CD4-positive, alpha-beta T cell (primary cell): ENCODE data around the gene CPEB1. TPM values are rescaled to one million over a fixed set of nuclear protein-coding genes. Genes with fewer than 3 reads are reported as not detected.

Source experiments
- ATAC-seq: fragments of 200-7000 bp; cut with Tn5 transposase; one replicate; pipeline ENCODE4 v1.10.0; 2022; ENCODE audit warnings: mild to moderate bottlenecking; ENCODE audit not compliant: poor library complexity
- CTCF ChIA-PET: fragments of 350-600 bp; sonication (Branson Sonifier 250); formaldehyde crosslinking; loops from one replicate; lab custom pipeline; 2021; ENCODE audit warnings: antibody characterized with exemption, inconsistent platforms; lab: Charles Lee
- POLR2A ChIA-PET: fragments of 350-600 bp; sonication (Branson Sonifier 250); formaldehyde crosslinking; loops from one replicate; lab custom pipeline; 2021; ENCODE audit warnings: antibody characterized with exemption, inconsistent platforms; lab: Charles Lee
- DNase-seq, 14 experiments: peaks; one replicate each; pipeline ENCODE4 v3.0.0-alpha.2; 2013 to 2020; ENCODE audit warnings: mixed read lengths in 2 of 14
- H3K27ac ChIP-seq, 2 donors: one replicate each; pipeline versions ENCODE4 v1.5.1 to v1.7.0; 2013; ENCODE audit warnings: low read length in 2 of 2, low read depth in 1 of 2, mild to moderate bottlenecking in 1 of 2
- H3K27me3 ChIP-seq, 2 experiments: 1 replicate in 1 of 2; 2 replicates in 1 of 2; pipeline versions ENCODE4 v1.6.1 to v1.7.0; 2013; ENCODE audit warnings: low read length in 2 of 2, control low read depth in 1 of 2, mild to moderate bottlenecking in 1 of 2, moderate library complexity in 1 of 2; ENCODE audit not compliant: insufficient read depth in 2 of 2, control insufficient read depth in 1 of 2
- H3K36me3 ChIP-seq: one replicate; pipeline ENCODE4 v1.6.1; 2013; ENCODE audit warnings: low read length, control low read depth; ENCODE audit not compliant: insufficient read depth
- H3K4me1 ChIP-seq: one replicate; pipeline ENCODE4 v1.6.1; 2013; ENCODE audit warnings: low read length, control low read depth; ENCODE audit not compliant: insufficient read depth
- H3K4me3 ChIP-seq: one replicate; pipeline ENCODE4 v1.5.1; 2013; ENCODE audit warnings: mild to moderate bottlenecking, low read length, moderate library complexity
- H3K9me3 ChIP-seq, 2 experiments: 1 replicate in 1 of 2; 2 replicates in 1 of 2; pipeline versions ENCODE4 v1.6.1 to v1.7.0; 2013; ENCODE audit warnings: low read length in 2 of 2, mild to moderate bottlenecking in 2 of 2, control low read depth in 1 of 2, moderate library complexity in 1 of 2; ENCODE audit not compliant: control insufficient read depth in 1 of 2, insufficient read depth in 1 of 2
- H3K27ac Mint-ChIP-seq: one replicate; pipeline ENCODE4 v1.8.0; 2020; ENCODE audit warnings: mixed read lengths
- H3K27me3 Mint-ChIP-seq: one replicate; pipeline ENCODE4 v1.8.0; 2021; ENCODE audit warnings: mixed read lengths
- H3K36me3 Mint-ChIP-seq: one replicate; pipeline ENCODE4 v1.8.0; 2021; ENCODE audit warnings: low read depth, mixed read lengths
- H3K4me1 Mint-ChIP-seq: one replicate; pipeline ENCODE4 v1.8.0; 2021; ENCODE audit warnings: low read depth, mixed read lengths
- H3K4me3 Mint-ChIP-seq: one replicate; pipeline ENCODE4 v1.8.0; 2020; ENCODE audit warnings: mild to moderate bottlenecking, mixed read lengths
- H3K9me3 Mint-ChIP-seq: one replicate; pipeline ENCODE4 v1.8.0; 2020; ENCODE audit warnings: mixed read lengths
- intact Hi-C, 2 experiments: fragments of 100-400 bp; cut with DNase I in 1 of 2; cut with micrococcal nuclease in 1 of 2; formaldehyde crosslinking; loops; one replicate each; pipeline versions ENCODE4 v1.15.1 to v1.9.0; 2023 to 2025; cut with DNase I, micrococcal nuclease
- total RNA-seq, 174 experiments: library from RNA in 2 of 174; stranded (reverse) in 2 of 174; gene quantifications; one replicate each; pipeline ENCODE4 v1.2.3 and lab custom pipeline; 2021 to 2026
- TF ChIP-seq, protein P1 (sequence below): fragments of 200-600 bp; IDR thresholded peaks from one replicate; pipeline ENCODE4 v1.8.0; 2022; ENCODE audit warnings: antibody characterized with exemption, mild to moderate bottlenecking

CPEB1 gene
- total RNA-seq, 2 experiments from 2014 or later: 0.19 to 0.61 TPM

- H3K9me3 ChIP-seq: peaks cover 0 to 20% of the 10 kb centered on the region in 2 experiments
- H3K4me1 ChIP-seq: peaks cover 18% of the 10 kb centered on the region
- no peak overlapping the region for H3K27ac ChIP-seq
- no peak overlapping the region for H3K4me3 ChIP-seq
- TF ChIP-seq, protein P1, sequence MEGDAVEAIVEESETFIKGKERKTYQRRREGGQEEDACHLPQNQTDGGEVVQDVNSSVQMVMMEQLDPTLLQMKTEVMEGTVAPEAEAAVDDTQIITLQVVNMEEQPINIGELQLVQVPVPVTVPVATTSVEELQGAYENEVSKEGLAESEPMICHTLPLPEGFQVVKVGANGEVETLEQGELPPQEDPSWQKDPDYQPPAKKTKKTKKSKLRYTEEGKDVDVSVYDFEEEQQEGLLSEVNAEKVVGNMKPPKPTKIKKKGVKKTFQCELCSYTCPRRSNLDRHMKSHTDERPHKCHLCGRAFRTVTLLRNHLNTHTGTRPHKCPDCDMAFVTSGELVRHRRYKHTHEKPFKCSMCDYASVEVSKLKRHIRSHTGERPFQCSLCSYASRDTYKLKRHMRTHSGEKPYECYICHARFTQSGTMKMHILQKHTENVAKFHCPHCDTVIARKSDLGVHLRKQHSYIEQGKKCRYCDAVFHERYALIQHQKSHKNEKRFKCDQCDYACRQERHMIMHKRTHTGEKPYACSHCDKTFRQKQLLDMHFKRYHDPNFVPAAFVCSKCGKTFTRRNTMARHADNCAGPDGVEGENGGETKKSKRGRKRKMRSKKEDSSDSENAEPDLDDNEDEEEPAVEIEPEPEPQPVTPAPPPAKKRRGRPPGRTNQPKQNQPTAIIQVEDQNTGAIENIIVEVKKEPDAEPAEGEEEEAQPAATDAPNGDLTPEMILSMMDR: no peak
- intact Hi-C loops: no loop called here
- H3K27ac Mint-ChIP-seq: no peak overlapping the region
- no peaks in the 10 kb centered on the region for H3K36me3 Mint-ChIP-seq
- no peaks in the 10 kb centered on the region for H3K9me3 Mint-ChIP-seq
- CTCF ChIA-PET: no interaction called here
- POLR2A ChIA-PET: interaction anchor here (0.6 kb wide), 1 partner anchor 114 kb away, joined by 3 read pairs; no protein-coding TSS in a partner anchor
- H3K36me3 ChIP-seq: no peaks in the 10 kb centered on the region
- DNase-seq (no peak), ATAC-seq (no peak)
- peaks cover 58 to 76% of the 10 kb centered on the region in 2 experiments for H3K27me3 ChIP-seq
- peaks cover 74% of the 10 kb centered on the region for H3K27me3 Mint-ChIP-seq
- peaks cover 13% of the 10 kb centered on the region for H3K4me1 Mint-ChIP-seq
- H3K4me3 Mint-ChIP-seq: no peak overlapping the region
These were observed 3.2 kb downstream of the CPEB1 start for GRCh38 chr15:82643992-82644391.

GRCh38 chr15:82642656-82643055 lies 4.5 kb downstream of the CPEB1 start:
- H3K4me3 Mint-ChIP-seq: no peak overlapping the region
- no peak overlapping the region for H3K27ac Mint-ChIP-seq
- peaks cover 4% of the 10 kb centered on the region for H3K4me1 Mint-ChIP-seq
- H3K27me3 ChIP-seq: peaks cover 57 to 76% of the 10 kb centered on the region in 2 experiments
- CTCF ChIA-PET: no interaction called here
- POLR2A ChIA-PET: no interaction called here
- no peaks in the 10 kb centered on the region for H3K36me3 Mint-ChIP-seq
- peaks cover 77% of the 10 kb centered on the region for H3K27me3 Mint-ChIP-seq
- peaks cover 15% of the 10 kb centered on the region for H3K4me1 ChIP-seq
- H3K4me3 ChIP-seq: no peak overlapping the region
- H3K9me3 Mint-ChIP-seq: no peaks in the 10 kb centered on the region
- ATAC-seq (no peak), DNase-seq (no peak)
- TF ChIP-seq, protein P1: no peak
- intact Hi-C loops: no loop called here
- H3K27ac ChIP-seq: no peak overlapping the region
- H3K9me3 ChIP-seq: peaks cover 0 to 13% of the 10 kb centered on the region in 2 experiments
- no peaks in the 10 kb centered on the region for H3K36me3 ChIP-seq

- Histone ChIP-seq H3K27me3 (peaks cover 50 to 75% of the 10 kb centered on the region in 2 experiments), H3K4me1 (peaks cover 3% of the 10 kb centered on the region), H3K9me3 (peaks cover 0 to 3% of the 10 kb centered on the region in 2 experiments), H3K36me3 (no peaks in the 10 kb centered on the region), H3K4me3 (no peak overlapping the region), H3K27ac (no peak overlapping the region)
- ATAC-seq (no peak), DNase-seq (no peak)
- no peaks in the 10 kb centered on the region for H3K36me3 Mint-ChIP-seq
- TF ChIP-seq, protein P1: no peak
- H3K27me3 Mint-ChIP-seq: peaks cover 90% of the 10 kb centered on the region
- intact Hi-C loops: no loop called here
- ChIA-PET POLR2A (no interaction called here), CTCF (interaction anchor here (0.7 kb wide), 1 partner anchor 239 kb away, joined by 3 read pairs; no protein-coding TSS in a partner anchor)
- H3K9me3 Mint-ChIP-seq: no peaks in the 10 kb centered on the region
- no peak overlapping the region for H3K27ac Mint-ChIP-seq
- H3K4me1 Mint-ChIP-seq: peaks cover 4% of the 10 kb centered on the region
- H3K4me3 Mint-ChIP-seq: no peak overlapping the region
These were observed 5.9 kb downstream of the CPEB1 start for GRCh38 chr15:82641129-82641798.
